ENCODE data around the gene ARFGAP1. TPM values are rescaled to one million over a fixed set of nuclear protein-coding genes. Genes with fewer than 3 reads are reported as not detected.

The ARFGAP1 gene
- polyA plus RNA-seq, 2 of the 4 experiments (the other 2 are of a cell fraction) = 41.0 to 106 TPM

- POLR2A ChIA-PET = no interaction called here
- DNase-seq (ENCODE audit: low read depth in 1 of 2, low spot score in 1 of 2) (no peak), FAIRE-seq (no peak), ATAC-seq (no peak)
- no peak overlapping the region for H3K4me2 ChIP-seq
- 94% methylated on average over 16 of the region's 17 CpGs for WGBS (ENCODE audit: missing lambda C conversion rate)
- H3K4me1 ChIP-seq = peaks cover 17% of the 10 kb centered on the region; the same call in 2 of the 3 replicates
- H3K4me3 ChIP-seq = no peak overlapping the region
- H3K27ac ChIP-seq = no peak overlapping the region
- CTCF ChIA-PET = interaction anchor here (1.0 to 30.4 kb wide), 4 partner anchors 9 to 53 kb away, joined by 3 to 401 read pairs (median 10); no protein-coding TSS in a partner anchor
- no peak for TF ChIP-seq CBX2 (IDR thresholded peaks at IDR 0.05; ENCODE audit: borderline replicate concordance, low read depth)
- no peak for TF ChIP-seq TP53 (CRISPR knock-in tag; IDR thresholded peaks at IDR 0.05)
- TF ChIP-seq HOXA7 (CRISPR knock-in tag; IDR thresholded peaks at IDR 0.05) = no peak
- no peak for TF ChIP-seq HES2 (IDR thresholded peaks at IDR 0.05)
- no peak for TF ChIP-seq ELK1 (IDR thresholded peaks at IDR 0.05; ENCODE audit: low read depth, low read length)
- TF ChIP-seq HOXB13 (CRISPR knock-in tag; IDR thresholded peaks at IDR 0.05; ENCODE audit: low read depth) = no peak
- TF ChIP-seq JUN (IDR thresholded peaks at IDR 0.05) = no peak
- H3K9me3 ChIP-seq = no peaks in the 10 kb centered on the region
Measured at GRCh38 chr20:63278661-63279060, 6.0 kb downstream of the ARFGAP1 start.

GRCh38 chr20:63279931-63280330, 7.3 kb downstream of the ARFGAP1 start:
- H3K27ac ChIP-seq = no peak overlapping the region
- 87% methylated on average over 15 of the region's 15 CpGs for WGBS (ENCODE audit: missing lambda C conversion rate)
- no peak for ATAC-seq
- no peaks in the 10 kb centered on the region for H3K9me3 ChIP-seq
- H3K4me2 ChIP-seq = no peak overlapping the region
- peaks cover 5% of the 10 kb centered on the region; the same call in 2 of the 3 replicates for H3K4me1 ChIP-seq
- POLR2A ChIA-PET = interaction anchor here (1.2 kb wide), 1 partner anchor 55 kb away, joined by 7 read pairs; no protein-coding TSS in a partner anchor
- no peak for FAIRE-seq
- TF ChIP-seq CHD4 (IDR thresholded peaks at IDR 0.05; ENCODE audit: borderline replicate concordance) (no peak), NR3C1 (IDR thresholded peaks at IDR 0.05) (no peak), MAZ (IDR thresholded peaks at IDR 0.05; ENCODE audit: borderline replicate concordance, low read depth, low read length) (no peak), USF2 (IDR thresholded peaks at IDR 0.05) (no peak), RARB (CRISPR knock-in tag; IDR thresholded peaks at IDR 0.05) (no peak), HOXB5 (CRISPR knock-in tag; IDR thresholded peaks at IDR 0.05) (no peak), ZC3H11A (IDR thresholded peaks at IDR 0.05) (no peak), REST (IDR thresholded peaks at IDR 0.05) (no peak), JUNB (IDR thresholded peaks at IDR 0.05) (no peak)
- no peak for DNase-seq (ENCODE audit: low read depth in 1 of 2, low spot score in 1 of 2)
- CTCF ChIA-PET = interaction anchor here (0.6 to 30.4 kb wide), 17 partner anchors 9 to 109 kb away, joined by 3 to 401 read pairs (median 5); partner anchors contain the start of genes BIRC7 and COL20A1
- no peak overlapping the region for H3K4me3 ChIP-seq

GRCh38 chr20:63280371-63280770, 7.8 kb downstream of the ARFGAP1 start:
- FAIRE-seq = no peak
- Histone ChIP-seq H3K9me3 (no peaks in the 10 kb centered on the region), H3K4me2 (no peak overlapping the region), H3K27ac (no peak overlapping the region), H3K4me1 (peaks cover under 1% of the 10 kb centered on the region; the same call in 1 of the 3 replicates), H3K4me3 (no peak overlapping the region)
- ATAC-seq = no peak
- POLR2A ChIA-PET = interaction anchor here (1.2 kb wide), 1 partner anchor 56 kb away, joined by 7 read pairs; no protein-coding TSS in a partner anchor
- no peak for DNase-seq (ENCODE audit: low read depth in 1 of 2, low spot score in 1 of 2)
- CTCF ChIA-PET = interaction anchor here (0.7 to 30.4 kb wide), 19 partner anchors 9 to 102 kb away, joined by 3 to 401 read pairs (median 5); partner anchors contain the start of genes BIRC7 and COL20A1
- WGBS (ENCODE audit: missing lambda C conversion rate) = 74% methylated on average over 6 of the region's 6 CpGs
- TF ChIP-seq NPAS2 (CRISPR knock-in tag; IDR thresholded peaks at IDR 0.05; ENCODE audit: borderline replicate concordance) (no peak), POLR2AphosphoS2 (conservative IDR thresholded peaks at IDR 0.05; ENCODE audit: low read length) (no peak), FOSB (CRISPR knock-in tag; IDR thresholded peaks at IDR 0.05) (no peak), ZSCAN20 (CRISPR knock-in tag; IDR thresholded peaks at IDR 0.05) (no peak), HOXA7 (CRISPR knock-in tag; IDR thresholded peaks at IDR 0.05) (no peak), KDM5A (IDR thresholded peaks at IDR 0.05) (no peak), REST (IDR thresholded peaks at IDR 0.05) (no peak), RAD21 (conservative IDR thresholded peaks at IDR 0.05 in 1 of 2, IDR thresholded peaks at IDR 0.05 in 1 of 2) (no peak), HDAC2 (IDR thresholded peaks at IDR 0.05) (no peak), ESRRA (IDR thresholded peaks at IDR 0.05; ENCODE audit: borderline replicate concordance, low read length) (no peak), MAZ (IDR thresholded peaks at IDR 0.05; ENCODE audit: borderline replicate concordance, low read depth, low read length) (no peak)
